ENCODE results near the gene AUP1.
"Not testable (repeated sequence)": the region's sequence is repeated elsewhere in the genome, so short reads cannot be mapped to it uniquely, and the experiment has no call there.

Gene AUP1

DNA sequence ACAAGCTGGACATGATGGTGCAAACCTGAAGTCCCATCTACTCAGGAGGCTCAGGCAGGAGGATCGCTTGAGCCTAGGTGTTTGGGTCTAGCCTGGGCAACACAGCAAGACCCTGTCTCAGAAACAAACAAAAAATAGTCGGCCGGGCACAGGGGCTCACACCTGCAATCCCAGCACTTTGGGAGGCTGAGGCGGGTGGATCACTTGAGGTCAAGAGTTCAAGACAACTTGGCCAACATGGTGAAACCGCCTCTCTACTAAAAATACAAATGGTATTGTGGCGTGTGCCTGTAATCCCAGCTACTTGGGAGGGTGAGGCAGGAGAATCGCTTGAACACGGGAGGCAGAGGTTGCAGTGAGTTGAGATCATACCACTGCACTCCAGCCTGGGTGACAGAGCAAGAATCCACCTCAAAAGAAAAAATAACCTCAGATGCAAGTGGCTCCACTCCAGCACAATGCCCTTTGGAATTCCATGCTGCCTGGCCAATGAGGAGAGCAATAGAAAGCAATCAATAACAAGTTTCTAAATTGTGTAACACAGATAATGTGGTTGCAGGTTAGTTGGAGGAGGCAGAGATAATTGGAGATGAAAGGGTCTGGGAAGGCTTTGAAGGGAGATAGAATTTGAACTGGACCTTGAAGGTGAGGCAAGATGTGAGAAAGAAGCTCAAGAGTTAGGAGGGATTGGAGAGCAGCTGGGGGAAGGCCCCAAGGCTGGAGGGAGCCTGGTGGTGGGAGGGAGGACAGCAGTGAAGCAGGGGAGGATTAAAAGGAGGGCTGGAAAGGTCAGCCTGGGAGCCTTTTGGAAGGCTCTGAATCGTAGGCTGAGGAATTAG, 40.6 kb downstream of the AUP1 start:
- no peak overlapping the region for H3K4me3 ChIP-seq (ENCODE audit: insufficient read depth, low read length, poor library complexity, severe bottlenecking)
- H2AFZ ChIP-seq (ENCODE audit: low read depth, low read length, severe bottlenecking), result no peak overlapping the region
- H4K20me1 ChIP-seq (ENCODE audit: low read depth, low read length), result no peaks in the 10 kb centered on the region
- no peak overlapping the region for H3K27ac ChIP-seq (ENCODE audit: low read depth, low read length)
- H3K4me2 ChIP-seq (ENCODE audit: low read depth, low read length, poor library complexity, severe bottlenecking), result no peak overlapping the region
- H3K9me2 ChIP-seq (replicated peaks; ENCODE audit: insufficient read depth, low read length), result no peaks in the 10 kb centered on the region
- no peak for TF ChIP-seq EZH2phosphoT487 (conservative IDR thresholded peaks at IDR 0.05; ENCODE audit: low read length)
- TF ChIP-seq, protein P1, sequence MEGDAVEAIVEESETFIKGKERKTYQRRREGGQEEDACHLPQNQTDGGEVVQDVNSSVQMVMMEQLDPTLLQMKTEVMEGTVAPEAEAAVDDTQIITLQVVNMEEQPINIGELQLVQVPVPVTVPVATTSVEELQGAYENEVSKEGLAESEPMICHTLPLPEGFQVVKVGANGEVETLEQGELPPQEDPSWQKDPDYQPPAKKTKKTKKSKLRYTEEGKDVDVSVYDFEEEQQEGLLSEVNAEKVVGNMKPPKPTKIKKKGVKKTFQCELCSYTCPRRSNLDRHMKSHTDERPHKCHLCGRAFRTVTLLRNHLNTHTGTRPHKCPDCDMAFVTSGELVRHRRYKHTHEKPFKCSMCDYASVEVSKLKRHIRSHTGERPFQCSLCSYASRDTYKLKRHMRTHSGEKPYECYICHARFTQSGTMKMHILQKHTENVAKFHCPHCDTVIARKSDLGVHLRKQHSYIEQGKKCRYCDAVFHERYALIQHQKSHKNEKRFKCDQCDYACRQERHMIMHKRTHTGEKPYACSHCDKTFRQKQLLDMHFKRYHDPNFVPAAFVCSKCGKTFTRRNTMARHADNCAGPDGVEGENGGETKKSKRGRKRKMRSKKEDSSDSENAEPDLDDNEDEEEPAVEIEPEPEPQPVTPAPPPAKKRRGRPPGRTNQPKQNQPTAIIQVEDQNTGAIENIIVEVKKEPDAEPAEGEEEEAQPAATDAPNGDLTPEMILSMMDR (IDR thresholded peaks at IDR 0.05; ENCODE audit: insufficient read depth, low read length, poor library complexity, severe bottlenecking), result no peak
- no peaks in the 10 kb centered on the region for H3K36me3 ChIP-seq (ENCODE audit: low read length)
- H3K27me3 ChIP-seq (ENCODE audit: low read length), result no peaks in the 10 kb centered on the region
- H3K9me3 ChIP-seq (ENCODE audit: insufficient read depth, low read length), result no peaks in the 10 kb centered on the region
- no peak overlapping the region for H3K9ac ChIP-seq (ENCODE audit: low read length)
- peaks cover 4% of the 10 kb centered on the region for H3K79me2 ChIP-seq (ENCODE audit: insufficient read depth, low read length)
- no peaks in the 10 kb centered on the region for H3F3A ChIP-seq (ENCODE audit: insufficient read depth)

DNA sequence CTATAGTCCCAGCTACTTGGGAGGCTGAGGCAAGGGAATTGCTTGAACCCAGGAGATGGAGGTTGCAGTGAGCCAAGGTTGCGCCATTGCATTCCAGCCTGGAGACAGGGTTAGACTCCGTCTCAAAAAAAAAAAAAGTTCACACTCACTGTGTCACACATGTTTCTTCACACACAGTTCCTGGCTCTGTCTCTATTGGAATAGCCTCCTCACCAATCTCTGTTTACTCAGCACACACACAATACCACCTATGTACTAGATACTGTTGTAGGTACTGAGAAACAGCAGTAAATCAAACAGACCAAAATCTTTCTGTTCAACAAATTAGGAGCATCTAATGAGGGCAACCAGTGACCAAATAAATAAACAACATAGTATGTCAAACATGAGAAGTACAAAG, 43.4 kb downstream of the AUP1 start:
- Histone ChIP-seq H2AFZ (ENCODE audit: low read depth, low read length, severe bottlenecking) (no peak overlapping the region), H3K9ac (ENCODE audit: low read length) (no peak overlapping the region), H3K36me3 (ENCODE audit: low read length) (no peaks in the 10 kb centered on the region), H3K4me3 (ENCODE audit: insufficient read depth, low read length, poor library complexity, severe bottlenecking) (no peak overlapping the region), H3K9me3 (ENCODE audit: insufficient read depth, low read length) (no peaks in the 10 kb centered on the region), H3K27me3 (ENCODE audit: low read length) (no peaks in the 10 kb centered on the region), H3K4me2 (ENCODE audit: low read depth, low read length, poor library complexity, severe bottlenecking) (no peak overlapping the region), H3K79me2 (ENCODE audit: insufficient read depth, low read length) (peaks cover 26% of the 10 kb centered on the region), H4K20me1 (ENCODE audit: low read depth, low read length) (no peaks in the 10 kb centered on the region), H3F3A (ENCODE audit: insufficient read depth) (no peaks in the 10 kb centered on the region), H3K9me2 (replicated peaks; ENCODE audit: insufficient read depth, low read length) (no peaks in the 10 kb centered on the region), H3K27ac (ENCODE audit: low read depth, low read length) (no peak overlapping the region)
- TF ChIP-seq, protein P1 (IDR thresholded peaks at IDR 0.05; ENCODE audit: insufficient read depth, low read length, poor library complexity, severe bottlenecking), result no peak
- TF ChIP-seq EZH2phosphoT487 (conservative IDR thresholded peaks at IDR 0.05; ENCODE audit: low read length), result no peak

DNA sequence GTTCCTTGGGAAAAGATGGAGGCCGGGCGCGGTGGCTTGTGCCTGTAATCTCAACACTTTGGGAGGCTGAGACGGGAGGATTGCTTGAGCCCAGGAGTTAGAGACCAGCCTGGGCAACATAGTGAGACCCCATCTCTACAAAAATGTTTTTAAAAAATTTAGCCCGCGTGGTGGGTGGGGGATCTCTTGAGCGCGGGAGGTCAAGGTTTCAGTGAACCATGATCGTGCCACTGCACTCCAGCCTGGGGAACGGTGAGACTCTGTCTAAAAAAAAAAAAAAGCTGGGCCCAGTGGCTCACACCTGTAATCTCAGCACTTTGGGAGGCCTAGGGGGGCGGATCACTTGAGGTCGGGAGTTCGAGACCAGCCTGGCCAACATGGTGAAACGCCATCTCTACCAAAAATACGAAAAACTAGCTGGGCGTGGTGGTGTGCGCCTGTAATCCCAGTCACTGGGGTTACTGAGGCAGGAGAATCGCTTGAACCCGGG, 45.8 kb downstream of the AUP1 start:
- not testable (repeated sequence) for H3K36me3 ChIP-seq (ENCODE audit: low read length); H3K9me2 ChIP-seq (replicated peaks; ENCODE audit: insufficient read depth, low read length); H3F3A ChIP-seq (ENCODE audit: insufficient read depth); H3K27me3 ChIP-seq (ENCODE audit: low read length); H4K20me1 ChIP-seq (ENCODE audit: low read depth, low read length); H3K9me3 ChIP-seq (ENCODE audit: insufficient read depth, low read length)
- Histone ChIP-seq H3K9ac (ENCODE audit: low read length) (peak overlapping the region; percentile 84), H3K27ac (ENCODE audit: low read depth, low read length) (peak overlapping the region; percentile 80; the same call in 1 of the 2 replicates), H3K4me3 (ENCODE audit: insufficient read depth, low read length, poor library complexity, severe bottlenecking) (peak overlapping the region; percentile 96), H2AFZ (ENCODE audit: low read depth, low read length, severe bottlenecking) (peak overlapping the region; percentile 84), H3K79me2 (ENCODE audit: insufficient read depth, low read length) (peaks cover 26% of the 10 kb centered on the region), H3K4me2 (ENCODE audit: low read depth, low read length, poor library complexity, severe bottlenecking) (peak overlapping the region; percentile 89)
